Breast epithelium (tissue), 3 donors: ENCODE measurements around the gene GPR152.
"Not testable (repeated sequence)": the region's sequence is repeated elsewhere in the genome, so short reads cannot be mapped to it uniquely, and the experiment has no call there.

Experiments used
- CTCF ChIP-seq, 3 donors: fragments of 450-650 bp; IDR thresholded peaks; one replicate each; pipeline ENCODE4 v1.5.1; 2016 to 2017; ENCODE audit warnings: antibody characterized with exemption in 3 of 3, mild to moderate bottlenecking in 3 of 3, moderate library complexity in 3 of 3
- POLR2A ChIP-seq: fragments of 450-650 bp; IDR thresholded peaks from one replicate; pipeline ENCODE4 v1.6.1; 2016; ENCODE audit warnings: antibody characterized with exemption, mild to moderate bottlenecking, moderate library complexity

- TF ChIP-seq POLR2A; CTCF (IDR thresholded peaks at IDR 0.05): not testable (repeated sequence)
Observed at GRCh38 chr11:67485873-67486361, 33.4 kb upstream of the GPR152 start.
